ENCODE results near the gene TOP3B.

Gene TOP3B

DNA sequence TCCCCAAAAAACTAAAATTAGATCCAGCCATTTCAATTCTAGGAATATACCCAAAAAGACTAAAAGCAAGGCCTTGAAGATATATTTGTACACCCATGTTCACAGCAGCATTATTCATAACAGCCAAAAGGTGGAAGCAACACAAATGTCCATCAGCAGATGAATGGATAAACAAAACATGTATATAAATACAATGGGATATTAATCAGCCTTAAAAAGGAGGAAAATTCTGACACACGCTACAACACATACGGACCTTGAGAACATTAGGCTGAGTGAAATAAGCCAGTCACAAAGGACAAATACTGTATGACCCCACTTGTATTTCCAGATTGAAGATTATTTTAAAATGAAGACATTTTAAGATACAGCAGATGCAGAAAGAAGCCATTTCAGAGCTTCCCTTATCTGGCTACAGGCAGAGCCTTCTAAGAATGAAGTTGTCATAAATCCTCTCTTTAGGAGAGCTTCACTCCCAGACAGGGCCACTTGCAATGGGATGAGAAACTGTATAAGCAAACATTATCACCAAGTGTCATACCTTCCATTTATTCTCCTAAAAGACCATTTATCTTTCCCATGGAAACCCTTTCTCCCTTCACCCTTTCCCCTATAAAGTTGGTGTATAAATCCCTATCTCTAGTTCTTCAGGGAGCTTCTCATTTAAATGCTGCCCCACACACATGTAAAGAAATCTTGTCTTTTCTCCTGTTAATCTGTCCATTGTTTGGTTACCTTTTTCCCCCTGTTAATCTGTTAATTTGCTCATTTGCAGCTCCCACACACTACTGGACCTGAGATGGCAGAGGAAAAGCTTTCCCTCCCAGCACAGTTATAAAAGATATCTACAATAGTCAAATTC is 19.3 kb upstream of the TOP3B start:
- no peaks in the 10 kb centered on the region for H3F3A ChIP-seq (ENCODE audit: control insufficient read depth, insufficient read depth)
- H3K4me1 ChIP-seq (ENCODE audit: control insufficient read depth, low read length): no peaks in the 10 kb centered on the region
- no peaks in the 10 kb centered on the region for H3K36me3 ChIP-seq (ENCODE audit: control insufficient read depth, low read length)
- no peak for TF ChIP-seq EZH2phosphoT487 (IDR thresholded peaks at IDR 0.05; ENCODE audit: borderline replicate concordance, low read length)
- TF ChIP-seq, protein P1, sequence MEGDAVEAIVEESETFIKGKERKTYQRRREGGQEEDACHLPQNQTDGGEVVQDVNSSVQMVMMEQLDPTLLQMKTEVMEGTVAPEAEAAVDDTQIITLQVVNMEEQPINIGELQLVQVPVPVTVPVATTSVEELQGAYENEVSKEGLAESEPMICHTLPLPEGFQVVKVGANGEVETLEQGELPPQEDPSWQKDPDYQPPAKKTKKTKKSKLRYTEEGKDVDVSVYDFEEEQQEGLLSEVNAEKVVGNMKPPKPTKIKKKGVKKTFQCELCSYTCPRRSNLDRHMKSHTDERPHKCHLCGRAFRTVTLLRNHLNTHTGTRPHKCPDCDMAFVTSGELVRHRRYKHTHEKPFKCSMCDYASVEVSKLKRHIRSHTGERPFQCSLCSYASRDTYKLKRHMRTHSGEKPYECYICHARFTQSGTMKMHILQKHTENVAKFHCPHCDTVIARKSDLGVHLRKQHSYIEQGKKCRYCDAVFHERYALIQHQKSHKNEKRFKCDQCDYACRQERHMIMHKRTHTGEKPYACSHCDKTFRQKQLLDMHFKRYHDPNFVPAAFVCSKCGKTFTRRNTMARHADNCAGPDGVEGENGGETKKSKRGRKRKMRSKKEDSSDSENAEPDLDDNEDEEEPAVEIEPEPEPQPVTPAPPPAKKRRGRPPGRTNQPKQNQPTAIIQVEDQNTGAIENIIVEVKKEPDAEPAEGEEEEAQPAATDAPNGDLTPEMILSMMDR (IDR thresholded peaks at IDR 0.05; ENCODE audit: low read depth, low read length, poor library complexity, severe bottlenecking): no peak
- H3K27ac ChIP-seq (ENCODE audit: low read depth, low read length): no peak overlapping the region
- no peaks in the 10 kb centered on the region for H3K9me3 ChIP-seq (ENCODE audit: control insufficient read depth, insufficient read depth, low read length)
- H3K79me2 ChIP-seq (ENCODE audit: control insufficient read depth, low read length): no peaks in the 10 kb centered on the region
- H3K27me3 ChIP-seq (ENCODE audit: control insufficient read depth, low read length): no peaks in the 10 kb centered on the region
- no peaks in the 10 kb centered on the region for H3K9me2 ChIP-seq (replicated peaks; ENCODE audit: control insufficient read depth, low read length)
- H3K4me2 ChIP-seq (ENCODE audit: low read length): no peak overlapping the region
- no peaks in the 10 kb centered on the region for H4K20me1 ChIP-seq (ENCODE audit: control insufficient read depth, insufficient read depth, low read depth, low read length)
- no peak overlapping the region for H3K4me3 ChIP-seq (ENCODE audit: low read length)

DNA sequence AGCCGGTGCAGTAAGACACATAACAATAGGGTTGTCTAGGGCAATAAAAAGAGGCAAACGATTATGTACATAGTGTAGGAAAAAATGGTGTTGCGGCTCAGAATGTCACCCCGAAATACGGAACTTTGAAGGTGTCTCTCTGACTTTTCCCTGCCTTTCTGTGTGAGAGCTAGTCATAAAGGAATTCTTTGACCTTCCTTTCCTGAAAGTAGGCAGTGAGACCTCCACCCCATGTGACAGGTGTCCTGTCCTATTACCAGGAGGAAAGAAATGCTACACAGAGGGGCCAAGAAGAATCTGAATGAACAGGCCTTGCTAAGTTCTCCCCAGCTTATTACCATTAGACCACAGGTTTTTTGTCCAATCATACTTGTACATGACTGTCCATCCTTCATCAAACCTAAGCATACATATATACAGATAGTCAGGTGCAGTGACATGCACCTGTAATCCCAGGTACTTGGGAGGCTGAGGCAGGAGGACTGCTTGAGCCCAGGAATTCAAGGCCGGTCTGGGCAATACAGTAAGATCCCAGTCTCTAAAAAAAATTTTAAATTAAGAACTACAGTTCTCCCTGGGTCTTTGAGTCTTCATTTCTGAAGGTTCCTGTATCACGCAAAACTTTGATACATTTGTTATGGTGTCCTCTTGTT is 16.1 kb upstream of the TOP3B start:
- Histone ChIP-seq H3F3A (ENCODE audit: control insufficient read depth, insufficient read depth) (no peaks in the 10 kb centered on the region), H3K79me2 (ENCODE audit: control insufficient read depth, low read length) (no peaks in the 10 kb centered on the region), H3K9me3 (ENCODE audit: control insufficient read depth, insufficient read depth, low read length) (no peaks in the 10 kb centered on the region), H3K27ac (ENCODE audit: low read depth, low read length) (no peak overlapping the region), H3K4me3 (ENCODE audit: low read length) (no peak overlapping the region), H3K4me2 (ENCODE audit: low read length) (no peak overlapping the region), H3K36me3 (ENCODE audit: control insufficient read depth, low read length) (peaks cover 4% of the 10 kb centered on the region; the same call in 1 of the 2 replicates), H4K20me1 (ENCODE audit: control insufficient read depth, insufficient read depth, low read depth, low read length) (no peaks in the 10 kb centered on the region), H3K4me1 (ENCODE audit: control insufficient read depth, low read length) (no peaks in the 10 kb centered on the region), H3K27me3 (ENCODE audit: control insufficient read depth, low read length) (no peaks in the 10 kb centered on the region), H3K9me2 (replicated peaks; ENCODE audit: control insufficient read depth, low read length) (no peaks in the 10 kb centered on the region)
- TF ChIP-seq, protein P1 (IDR thresholded peaks at IDR 0.05; ENCODE audit: low read depth, low read length, poor library complexity, severe bottlenecking): no peak
- TF ChIP-seq EZH2phosphoT487 (IDR thresholded peaks at IDR 0.05; ENCODE audit: borderline replicate concordance, low read length): no peak

DNA sequence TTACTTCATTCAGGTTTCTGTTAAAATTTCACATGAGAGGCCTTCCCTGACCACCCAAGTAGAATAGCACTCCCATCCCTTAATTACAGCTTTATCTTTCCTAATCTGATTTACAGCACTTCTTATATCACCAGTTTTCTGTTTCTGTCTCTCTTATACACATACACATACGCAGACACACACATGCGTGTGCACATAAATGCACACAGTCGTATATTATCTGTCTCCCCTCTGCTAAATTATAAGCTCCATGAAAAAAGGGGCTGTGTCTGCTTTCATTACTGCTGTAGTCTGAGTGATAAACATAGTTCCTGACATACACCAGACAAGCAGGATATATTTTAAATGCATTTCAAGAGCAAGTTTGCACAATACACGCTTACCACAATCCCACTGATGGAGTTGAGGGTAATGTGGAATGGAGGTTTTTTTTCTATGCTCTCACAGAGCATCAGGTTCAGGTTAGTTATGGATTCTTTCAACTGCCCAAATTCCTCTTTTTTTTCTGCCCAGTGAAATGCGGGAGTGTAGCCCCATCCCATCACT is 13.7 kb upstream of the TOP3B start:
- no peak overlapping the region for H3K4me2 ChIP-seq (ENCODE audit: low read length)
- H3F3A ChIP-seq (ENCODE audit: control insufficient read depth, insufficient read depth): no peaks in the 10 kb centered on the region
- no peak overlapping the region for H3K4me3 ChIP-seq (ENCODE audit: low read length)
- H3K27ac ChIP-seq (ENCODE audit: low read depth, low read length): no peak overlapping the region
- no peaks in the 10 kb centered on the region for H3K79me2 ChIP-seq (ENCODE audit: control insufficient read depth, low read length)
- no peaks in the 10 kb centered on the region for H3K4me1 ChIP-seq (ENCODE audit: control insufficient read depth, low read length)
- no peaks in the 10 kb centered on the region for H3K9me3 ChIP-seq (ENCODE audit: control insufficient read depth, insufficient read depth, low read length)
- H3K27me3 ChIP-seq (ENCODE audit: control insufficient read depth, low read length): no peaks in the 10 kb centered on the region
- no peaks in the 10 kb centered on the region for H4K20me1 ChIP-seq (ENCODE audit: control insufficient read depth, insufficient read depth, low read depth, low read length)
- peaks cover 4% of the 10 kb centered on the region; the same call in 1 of the 2 replicates for H3K36me3 ChIP-seq (ENCODE audit: control insufficient read depth, low read length)
- H3K9me2 ChIP-seq (replicated peaks; ENCODE audit: control insufficient read depth, low read length): no peaks in the 10 kb centered on the region
- TF ChIP-seq, protein P1 (IDR thresholded peaks at IDR 0.05; ENCODE audit: low read depth, low read length, poor library complexity, severe bottlenecking): no peak
- no peak for TF ChIP-seq EZH2phosphoT487 (IDR thresholded peaks at IDR 0.05; ENCODE audit: borderline replicate concordance, low read length)

All from DOHH2 (cell line).